SK-N-SH treated with all-trans-retinoic acid at 6 μM for 48 hours (cell line): ENCODE measurements around the gene MSANTD3.
"Not testable (repeated sequence)": the region's sequence is repeated elsewhere in the genome, so short reads cannot be mapped to it uniquely, and the experiment has no call there.

Experiments used
- ARNTL ChIP-seq: fragments of 450-650 bp; formaldehyde crosslinking; IDR thresholded peaks from 2 replicates; pipeline ENCODE4 v1.5.0; 2020; ENCODE audit warnings: low read depth, mild to moderate bottlenecking, moderate library complexity, borderline replicate concordance
- GLIS3 ChIP-seq: fragments of 250-450 bp; sonication (Bioruptor Pico); IDR thresholded peaks from 2 replicates; pipeline ENCODE4 v1.5.0; 2020; ENCODE audit warnings: mild to moderate bottlenecking, moderate library complexity
- ISL1 ChIP-seq: fragments of 250-450 bp; sonication (Bioruptor Pico); IDR thresholded peaks from 2 replicates; pipeline ENCODE4 v2.1.2; 2022; ENCODE audit warnings: mild to moderate bottlenecking, moderate library complexity
- PPARA ChIP-seq: fragments of 250-450 bp; sonication (Bioruptor Pico); IDR thresholded peaks from 2 replicates; pipeline ENCODE4 v1.5.0; 2020; ENCODE audit warnings: mild to moderate bottlenecking, borderline replicate concordance
- RARB ChIP-seq: fragments of 250-450 bp; sonication (Bioruptor Pico); IDR thresholded peaks from 2 replicates; pipeline ENCODE4 v1.8.0; 2021; ENCODE audit warnings: mild to moderate bottlenecking, moderate library complexity
- SNAI2 ChIP-seq: fragments of 250-450 bp; sonication (Bioruptor Pico); IDR thresholded peaks from 2 replicates; pipeline ENCODE4 v1.5.0; 2020; ENCODE audit warnings: mild to moderate bottlenecking, moderate library complexity
- TOX ChIP-seq: fragments of 250-450 bp; sonication (Bioruptor Pico); IDR thresholded peaks from 2 replicates; pipeline ENCODE4 v1.8.0; 2021; ENCODE audit warnings: mild to moderate bottlenecking, moderate library complexity, borderline replicate concordance
- ZC3H10 ChIP-seq: fragments of 250-450 bp; sonication (Bioruptor Pico); IDR thresholded peaks from 2 replicates; pipeline ENCODE4 v1.5.1; 2021; ENCODE audit warnings: mild to moderate bottlenecking, moderate library complexity
- ZFP30 ChIP-seq: fragments of 450-650 bp; formaldehyde crosslinking; IDR thresholded peaks from 2 replicates; pipeline ENCODE4 v1.5.0; 2022; ENCODE audit warnings: mild to moderate bottlenecking, moderate library complexity
- ZNF565 ChIP-seq: fragments of 450-650 bp; formaldehyde crosslinking; conservative IDR thresholded peaks from 2 replicates; pipeline ENCODE4 v1.5.0; 2020; ENCODE audit warnings: low read depth, mild to moderate bottlenecking, moderate library complexity
- ZNF8 ChIP-seq: fragments of 450-650 bp; formaldehyde crosslinking; IDR thresholded peaks from 2 replicates; pipeline ENCODE4 v1.5.0; 2020; ENCODE audit warnings: mild to moderate bottlenecking, moderate library complexity
- TF ChIP-seq, protein P1 (sequence below): fragments of 250-450 bp; sonication (Bioruptor Pico); IDR thresholded peaks from 2 replicates; pipeline ENCODE4 v1.5.0; 2020; ENCODE audit warnings: mild to moderate bottlenecking, moderate library complexity
- TF ChIP-seq, protein P2 (sequence below): fragments of 250-450 bp; sonication (Bioruptor Pico); IDR thresholded peaks from 2 replicates; pipeline ENCODE4 v1.8.0; 2020; ENCODE audit warnings: mild to moderate bottlenecking, moderate library complexity, borderline replicate concordance

DNA sequence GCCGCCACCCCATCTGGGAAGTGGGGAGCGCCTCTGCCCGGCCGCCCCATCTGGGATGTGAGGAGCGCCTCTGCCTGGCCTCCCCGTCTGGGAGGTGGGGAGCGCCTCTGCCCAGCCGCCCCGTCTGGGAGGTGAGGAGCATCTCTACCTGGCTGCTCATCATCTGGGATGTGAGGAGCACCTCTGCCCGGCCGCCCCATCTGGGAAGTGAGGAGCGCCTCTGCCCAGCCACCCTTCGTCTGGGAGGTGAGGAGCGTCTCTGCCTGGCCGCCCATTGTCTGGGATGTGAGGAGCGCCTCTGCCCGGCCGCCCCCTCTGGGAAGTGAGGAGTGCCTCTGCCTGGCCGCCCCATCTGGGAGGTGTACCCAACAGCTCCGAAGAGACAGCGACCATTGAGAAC lies 34.0 kb upstream of the MSANTD3 start:
- not testable (repeated sequence) for TF ChIP-seq ARNTL; ZNF565 (CRISPR knock-in tag); SNAI2 (CRISPR knock-in tag); RARB (CRISPR knock-in tag); ISL1 (CRISPR knock-in tag); ZC3H10 (CRISPR knock-in tag); ZNF8 (CRISPR knock-in tag); GLIS3 (CRISPR knock-in tag); PPARA (CRISPR knock-in tag); ZFP30 (CRISPR knock-in tag); TOX
- TF ChIP-seq, protein P1, sequence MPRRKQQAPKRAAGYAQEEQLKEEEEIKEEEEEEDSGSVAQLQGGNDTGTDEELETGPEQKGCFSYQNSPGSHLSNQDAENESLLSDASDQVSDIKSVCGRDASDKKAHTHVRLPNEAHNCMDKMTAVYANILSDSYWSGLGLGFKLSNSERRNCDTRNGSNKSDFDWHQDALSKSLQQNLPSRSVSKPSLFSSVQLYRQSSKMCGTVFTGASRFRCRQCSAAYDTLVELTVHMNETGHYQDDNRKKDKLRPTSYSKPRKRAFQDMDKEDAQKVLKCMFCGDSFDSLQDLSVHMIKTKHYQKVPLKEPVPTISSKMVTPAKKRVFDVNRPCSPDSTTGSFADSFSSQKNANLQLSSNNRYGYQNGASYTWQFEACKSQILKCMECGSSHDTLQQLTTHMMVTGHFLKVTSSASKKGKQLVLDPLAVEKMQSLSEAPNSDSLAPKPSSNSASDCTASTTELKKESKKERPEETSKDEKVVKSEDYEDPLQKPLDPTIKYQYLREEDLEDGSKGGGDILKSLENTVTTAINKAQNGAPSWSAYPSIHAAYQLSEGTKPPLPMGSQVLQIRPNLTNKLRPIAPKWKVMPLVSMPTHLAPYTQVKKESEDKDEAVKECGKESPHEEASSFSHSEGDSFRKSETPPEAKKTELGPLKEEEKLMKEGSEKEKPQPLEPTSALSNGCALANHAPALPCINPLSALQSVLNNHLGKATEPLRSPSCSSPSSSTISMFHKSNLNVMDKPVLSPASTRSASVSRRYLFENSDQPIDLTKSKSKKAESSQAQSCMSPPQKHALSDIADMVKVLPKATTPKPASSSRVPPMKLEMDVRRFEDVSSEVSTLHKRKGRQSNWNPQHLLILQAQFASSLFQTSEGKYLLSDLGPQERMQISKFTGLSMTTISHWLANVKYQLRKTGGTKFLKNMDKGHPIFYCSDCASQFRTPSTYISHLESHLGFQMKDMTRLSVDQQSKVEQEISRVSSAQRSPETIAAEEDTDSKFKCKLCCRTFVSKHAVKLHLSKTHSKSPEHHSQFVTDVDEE (CRISPR knock-in tag): not testable (repeated sequence)
- TF ChIP-seq, protein P2, sequence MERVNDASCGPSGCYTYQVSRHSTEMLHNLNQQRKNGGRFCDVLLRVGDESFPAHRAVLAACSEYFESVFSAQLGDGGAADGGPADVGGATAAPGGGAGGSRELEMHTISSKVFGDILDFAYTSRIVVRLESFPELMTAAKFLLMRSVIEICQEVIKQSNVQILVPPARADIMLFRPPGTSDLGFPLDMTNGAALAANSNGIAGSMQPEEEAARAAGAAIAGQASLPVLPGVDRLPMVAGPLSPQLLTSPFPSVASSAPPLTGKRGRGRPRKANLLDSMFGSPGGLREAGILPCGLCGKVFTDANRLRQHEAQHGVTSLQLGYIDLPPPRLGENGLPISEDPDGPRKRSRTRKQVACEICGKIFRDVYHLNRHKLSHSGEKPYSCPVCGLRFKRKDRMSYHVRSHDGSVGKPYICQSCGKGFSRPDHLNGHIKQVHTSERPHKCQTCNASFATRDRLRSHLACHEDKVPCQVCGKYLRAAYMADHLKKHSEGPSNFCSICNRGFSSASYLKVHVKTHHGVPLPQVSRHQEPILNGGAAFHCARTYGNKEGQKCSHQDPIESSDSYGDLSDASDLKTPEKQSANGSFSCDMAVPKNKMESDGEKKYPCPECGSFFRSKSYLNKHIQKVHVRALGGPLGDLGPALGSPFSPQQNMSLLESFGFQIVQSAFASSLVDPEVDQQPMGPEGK (CRISPR knock-in tag): not testable (repeated sequence)
